K562 (cell line): ENCODE data around the gene PPT2. TPM values are rescaled to one million over a fixed set of nuclear protein-coding genes. Genes with fewer than 3 reads are reported as not detected.

Experiments used
- CBFA2T3 ChIP-seq: fragments of 450-650 bp; IDR thresholded peaks from 2 replicates; pipeline ENCODE4 v1.6.1; 2017
- CHD2 ChIP-seq: IDR thresholded peaks from 2 replicates; pipeline ENCODE4 v1.6.1; 2011; ENCODE audit warnings: low read depth, low read length
- ETV5 ChIP-seq: sonication (generic); formaldehyde crosslinking; IDR thresholded peaks from 2 replicates; pipeline ENCODE4 v1.4.0; 2020; ENCODE audit warnings: low read depth, mild to moderate bottlenecking, missing genetic modification reagents
- FOXJ3 ChIP-seq: sonication (generic); formaldehyde crosslinking; IDR thresholded peaks from 2 replicates; pipeline ENCODE4 v1.4.0; 2020; ENCODE audit warnings: mild to moderate bottlenecking, missing genetic modification reagents
- POU5F1 ChIP-seq: fragments of 150-350 bp; IDR thresholded peaks from 2 replicates; pipeline ENCODE4 v1.6.1; 2014; ENCODE audit warnings: borderline replicate concordance, low read length, low read depth, mild to moderate bottlenecking; ENCODE audit not compliant: partially characterized antibody
- TRIM28 ChIP-seq: fragments of 450-650 bp; IDR thresholded peaks from 2 replicates; pipeline ENCODE4 v1.6.1; 2017
- ZNF146 ChIP-seq: IDR thresholded peaks from one replicate; pipeline ENCODE4 v1.6.1; 2018; ENCODE audit warnings: missing compliant biosample characterization; ENCODE audit not compliant: unreplicated experiment
- polyA plus RNA-seq, 8 experiments: library from polyadenylated mRNA; depleted of rRNA in 4 of 8; stranded (reverse) in 5 of 8; unstranded in 3 of 8; fragments of >200 nt; fragmentation: Nextera tagmentation in 2 of 8; fragmentation: Illumina TruSeq in 1 of 8; extraction: Ambion mirVana in 2 of 8; extraction: Trizol in 1 of 8; gene quantifications; 2 replicates each; pipeline versions ENCODE4 v1.2.1 to v1.2.3, GENCODE V29; 2011 to 2014; ENCODE audit warnings: inconsistent platforms in 1 of 8, missing spikeins in 1 of 8
- total RNA-seq, 7 experiments: library from RNA; depleted of rRNA in 6 of 7; stranded (reverse); fragments of >200 nt in 6 of 7; fragmentation: Illumina TruSeq in 2 of 7; extraction: Trizol in 2 of 7; gene quantifications; 2 replicates each; pipeline versions ENCODE4 v1.2.1 to v1.2.3, GENCODE V29; 2011 to 2021; ENCODE audit warnings: low replicate concordance in 1 of 7
- TF ChIP-seq, protein P1 (sequence below), 2 experiments: fragments of 450-650 bp; IDR thresholded peaks; 2 replicates each; pipeline ENCODE4 v1.6.1; 2016; ENCODE audit warnings: mild to moderate bottlenecking in 2 of 2, borderline replicate concordance in 1 of 2, low read depth in 1 of 2, moderate library complexity in 1 of 2
- TF ChIP-seq, protein P2 (sequence below): fragments of 450-650 bp; IDR thresholded peaks from 2 replicates; pipeline ENCODE4 v1.7.1; 2018; ENCODE audit warnings: mild to moderate bottlenecking, low read depth; ENCODE audit not compliant: partially characterized antibody
- TF ChIP-seq, protein P3 (sequence below): fragments of 450-650 bp; IDR thresholded peaks from 2 replicates; pipeline ENCODE4 v1.6.1; 2017; ENCODE audit warnings: mild to moderate bottlenecking, moderate library complexity
- TF ChIP-seq, protein P4 (sequence below): IDR thresholded peaks from 2 replicates; pipeline ENCODE4 v1.6.1; 2011; ENCODE audit not compliant: insufficient read length; ENCODE audit errors: extremely low read depth
- TF ChIP-seq, protein P5 (sequence below): fragments of 450-650 bp; formaldehyde crosslinking; IDR thresholded peaks from 2 replicates; pipeline ENCODE4 v1.4.0; 2022; ENCODE audit warnings: missing genetic modification characterization

PPT2 gene
- total and polyA plus RNA-seq, 9 of the 15 experiments (the other 6 are each of a cell fraction or from before 2014, with no cell fraction given): 27.4 to 98.8 (median 69.9) TPM

DNA sequence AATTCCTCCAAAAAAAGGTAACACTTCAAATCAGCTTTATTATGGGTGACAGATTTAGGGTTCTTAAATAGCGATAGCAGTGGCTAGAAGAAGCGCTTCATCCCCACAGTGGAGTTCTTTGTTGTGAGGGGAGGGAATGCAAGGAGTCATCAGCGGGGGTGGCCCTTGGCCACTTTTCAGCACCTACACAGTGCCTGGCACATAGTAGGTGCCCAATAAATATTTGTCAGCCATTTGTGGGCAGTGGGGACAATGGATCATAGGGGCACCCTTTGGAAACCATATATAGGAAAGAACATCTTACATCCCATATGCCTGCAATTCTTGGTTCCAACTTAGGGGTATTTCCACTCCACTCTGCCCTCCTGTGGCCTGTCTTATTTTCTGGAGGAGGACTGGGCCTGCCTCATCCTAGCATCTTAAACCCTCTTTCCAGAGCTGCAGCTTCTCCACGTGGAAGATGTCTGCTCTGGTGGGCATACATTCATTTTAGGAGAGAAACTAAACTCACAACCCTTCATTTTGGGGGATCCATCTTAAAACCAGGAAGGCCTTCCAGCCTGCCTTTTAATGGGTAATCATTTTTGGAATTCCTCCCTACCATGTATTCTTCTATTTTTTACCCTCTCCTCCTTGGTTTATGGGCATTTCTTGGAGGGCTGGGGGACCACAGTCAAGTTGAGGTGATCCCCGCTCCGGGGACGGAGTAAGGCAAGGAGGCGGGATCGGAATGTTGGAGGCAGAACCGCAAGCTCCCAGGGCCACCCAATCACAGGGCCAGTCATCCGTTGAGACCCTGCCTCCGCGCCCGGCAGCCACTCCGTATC lies 41.1 kb downstream of the PPT2 start (continued):
- TF ChIP-seq, protein P1, sequence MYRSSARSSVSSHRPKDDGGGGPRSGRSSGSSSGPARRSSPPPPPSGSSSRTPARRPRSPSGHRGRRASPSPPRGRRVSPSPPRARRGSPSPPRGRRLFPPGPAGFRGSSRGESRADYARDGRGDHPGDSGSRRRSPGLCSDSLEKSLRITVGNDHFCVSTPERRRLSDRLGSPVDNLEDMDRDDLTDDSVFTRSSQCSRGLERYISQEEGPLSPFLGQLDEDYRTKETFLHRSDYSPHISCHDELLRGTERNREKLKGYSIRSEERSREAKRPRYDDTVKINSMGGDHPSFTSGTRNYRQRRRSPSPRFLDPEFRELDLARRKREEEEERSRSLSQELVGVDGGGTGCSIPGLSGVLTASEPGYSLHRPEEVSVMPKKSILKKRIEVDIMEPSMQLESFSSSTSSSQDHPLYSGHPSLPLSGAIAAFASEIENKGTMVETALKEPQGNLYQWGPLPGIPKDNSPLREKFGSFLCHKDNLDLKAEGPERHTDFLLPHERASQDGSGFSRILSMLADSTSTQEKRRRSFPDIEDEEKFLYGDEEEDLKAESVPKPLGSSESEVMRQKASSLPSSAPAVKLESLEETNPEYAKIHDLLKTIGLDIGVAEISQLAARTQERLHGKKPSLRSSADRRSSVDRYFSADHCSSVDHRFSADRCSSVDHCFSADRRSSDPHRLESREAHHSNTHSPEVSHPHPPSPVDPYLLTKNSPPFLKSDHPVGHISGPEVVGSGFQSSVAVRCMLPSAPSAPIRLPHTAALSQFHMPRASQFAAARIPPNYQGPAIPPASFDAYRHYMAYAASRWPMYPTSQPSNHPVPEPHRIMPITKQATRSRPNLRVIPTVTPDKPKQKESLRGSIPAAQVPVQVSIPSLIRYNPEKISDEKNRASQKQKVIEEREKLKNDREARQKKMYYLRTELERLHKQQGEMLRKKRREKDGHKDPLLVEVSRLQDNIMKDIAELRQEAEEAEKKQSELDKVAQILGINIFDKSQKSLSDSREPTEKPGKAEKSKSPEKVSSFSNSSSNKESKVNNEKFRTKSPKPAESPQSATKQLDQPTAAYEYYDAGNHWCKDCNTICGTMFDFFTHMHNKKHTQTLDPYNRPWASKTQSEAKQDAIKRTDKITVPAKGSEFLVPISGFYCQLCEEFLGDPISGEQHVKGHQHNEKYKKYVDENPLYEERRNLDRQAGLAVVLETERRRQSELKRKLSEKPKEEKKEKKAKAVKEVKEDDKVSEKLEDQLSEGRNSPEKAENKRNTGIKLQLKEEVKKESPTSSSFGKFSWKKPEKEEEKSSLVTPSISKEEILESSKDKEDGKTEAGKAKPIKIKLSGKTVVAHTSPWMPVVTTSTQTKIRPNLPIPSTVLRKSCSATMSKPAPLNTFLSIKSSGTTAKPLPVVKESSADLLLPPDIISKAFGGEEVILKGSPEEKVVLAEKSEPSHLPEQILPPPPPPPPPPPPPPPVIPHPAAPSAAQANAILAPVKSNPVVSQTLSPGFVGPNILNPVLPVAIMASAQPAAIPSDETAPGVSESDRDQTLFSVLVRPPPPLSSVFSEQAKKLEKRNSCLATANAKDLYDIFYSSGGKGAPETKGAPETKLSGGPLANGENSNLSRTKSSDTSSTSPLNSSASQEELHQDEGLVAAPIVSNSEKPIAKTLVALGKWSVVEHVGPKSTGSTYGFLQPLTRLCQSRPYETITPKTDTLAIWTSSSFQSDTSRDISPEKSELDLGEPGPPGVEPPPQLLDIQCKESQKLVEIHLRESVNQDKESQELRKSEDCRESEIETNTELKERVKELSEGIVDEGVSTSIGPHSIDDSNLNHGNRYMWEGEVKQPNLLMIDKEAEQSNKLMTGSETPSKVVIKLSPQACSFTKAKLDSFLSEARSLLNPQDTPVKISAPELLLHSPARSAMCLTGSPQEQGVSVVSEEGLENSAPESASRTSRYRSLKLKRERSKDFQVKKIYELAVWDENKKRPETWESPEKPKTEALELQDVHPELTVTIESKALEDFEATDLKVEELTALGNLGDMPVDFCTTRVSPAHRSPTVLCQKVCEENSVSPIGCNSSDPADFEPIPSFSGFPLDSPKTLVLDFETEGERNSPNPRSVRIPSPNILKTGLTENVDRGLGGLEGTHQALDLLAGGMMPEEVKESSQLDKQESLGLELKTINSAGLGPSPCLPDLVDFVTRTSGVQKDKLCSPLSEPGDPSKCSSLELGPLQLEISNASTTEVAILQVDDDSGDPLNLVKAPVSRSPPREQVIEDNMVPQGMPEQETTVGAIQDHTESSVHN (IDR thresholded peaks at IDR 0.05; ENCODE audit: borderline replicate concordance in 1 of 2, low read depth in 1 of 2): no peak
- TF ChIP-seq ZNF146 (CRISPR knock-in tag): no peak
- TF ChIP-seq, protein P2, sequence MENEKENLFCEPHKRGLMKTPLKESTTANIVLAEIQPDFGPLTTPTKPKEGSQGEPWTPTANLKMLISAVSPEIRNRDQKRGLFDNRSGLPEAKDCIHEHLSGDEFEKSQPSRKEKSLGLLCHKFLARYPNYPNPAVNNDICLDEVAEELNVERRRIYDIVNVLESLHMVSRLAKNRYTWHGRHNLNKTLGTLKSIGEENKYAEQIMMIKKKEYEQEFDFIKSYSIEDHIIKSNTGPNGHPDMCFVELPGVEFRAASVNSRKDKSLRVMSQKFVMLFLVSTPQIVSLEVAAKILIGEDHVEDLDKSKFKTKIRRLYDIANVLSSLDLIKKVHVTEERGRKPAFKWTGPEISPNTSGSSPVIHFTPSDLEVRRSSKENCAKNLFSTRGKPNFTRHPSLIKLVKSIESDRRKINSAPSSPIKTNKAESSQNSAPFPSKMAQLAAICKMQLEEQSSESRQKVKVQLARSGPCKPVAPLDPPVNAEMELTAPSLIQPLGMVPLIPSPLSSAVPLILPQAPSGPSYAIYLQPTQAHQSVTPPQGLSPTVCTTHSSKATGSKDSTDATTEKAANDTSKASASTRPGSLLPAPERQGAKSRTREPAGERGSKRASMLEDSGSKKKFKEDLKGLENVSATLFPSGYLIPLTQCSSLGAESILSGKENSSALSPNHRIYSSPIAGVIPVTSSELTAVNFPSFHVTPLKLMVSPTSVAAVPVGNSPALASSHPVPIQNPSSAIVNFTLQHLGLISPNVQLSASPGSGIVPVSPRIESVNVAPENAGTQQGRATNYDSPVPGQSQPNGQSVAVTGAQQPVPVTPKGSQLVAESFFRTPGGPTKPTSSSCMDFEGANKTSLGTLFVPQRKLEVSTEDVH: no peak
- no peak for TF ChIP-seq CBFA2T3
- TF ChIP-seq, protein P3, sequence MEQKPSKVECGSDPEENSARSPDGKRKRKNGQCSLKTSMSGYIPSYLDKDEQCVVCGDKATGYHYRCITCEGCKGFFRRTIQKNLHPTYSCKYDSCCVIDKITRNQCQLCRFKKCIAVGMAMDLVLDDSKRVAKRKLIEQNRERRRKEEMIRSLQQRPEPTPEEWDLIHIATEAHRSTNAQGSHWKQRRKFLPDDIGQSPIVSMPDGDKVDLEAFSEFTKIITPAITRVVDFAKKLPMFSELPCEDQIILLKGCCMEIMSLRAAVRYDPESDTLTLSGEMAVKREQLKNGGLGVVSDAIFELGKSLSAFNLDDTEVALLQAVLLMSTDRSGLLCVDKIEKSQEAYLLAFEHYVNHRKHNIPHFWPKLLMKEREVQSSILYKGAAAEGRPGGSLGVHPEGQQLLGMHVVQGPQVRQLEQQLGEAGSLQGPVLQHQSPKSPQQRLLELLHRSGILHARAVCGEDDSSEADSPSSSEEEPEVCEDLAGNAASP: no peak
- TF ChIP-seq FOXJ3 (CRISPR knock-in tag): no peak
- no peak for TF ChIP-seq POU5F1
- TF ChIP-seq, protein P4, sequence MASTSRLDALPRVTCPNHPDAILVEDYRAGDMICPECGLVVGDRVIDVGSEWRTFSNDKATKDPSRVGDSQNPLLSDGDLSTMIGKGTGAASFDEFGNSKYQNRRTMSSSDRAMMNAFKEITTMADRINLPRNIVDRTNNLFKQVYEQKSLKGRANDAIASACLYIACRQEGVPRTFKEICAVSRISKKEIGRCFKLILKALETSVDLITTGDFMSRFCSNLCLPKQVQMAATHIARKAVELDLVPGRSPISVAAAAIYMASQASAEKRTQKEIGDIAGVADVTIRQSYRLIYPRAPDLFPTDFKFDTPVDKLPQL: no peak
- no peak for TF ChIP-seq CHD2
- no peak for TF ChIP-seq TRIM28
- TF ChIP-seq ETV5: no peak; the same call in 1 of the 2 replicates
- TF ChIP-seq, protein P5, sequence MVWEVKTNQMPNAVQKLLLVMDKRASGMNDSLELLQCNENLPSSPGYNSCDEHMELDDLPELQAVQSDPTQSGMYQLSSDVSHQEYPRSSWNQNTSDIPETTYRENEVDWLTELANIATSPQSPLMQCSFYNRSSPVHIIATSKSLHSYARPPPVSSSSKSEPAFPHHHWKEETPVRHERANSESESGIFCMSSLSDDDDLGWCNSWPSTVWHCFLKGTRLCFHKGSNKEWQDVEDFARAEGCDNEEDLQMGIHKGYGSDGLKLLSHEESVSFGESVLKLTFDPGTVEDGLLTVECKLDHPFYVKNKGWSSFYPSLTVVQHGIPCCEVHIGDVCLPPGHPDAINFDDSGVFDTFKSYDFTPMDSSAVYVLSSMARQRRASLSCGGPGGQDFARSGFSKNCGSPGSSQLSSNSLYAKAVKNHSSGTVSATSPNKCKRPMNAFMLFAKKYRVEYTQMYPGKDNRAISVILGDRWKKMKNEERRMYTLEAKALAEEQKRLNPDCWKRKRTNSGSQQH (CRISPR knock-in tag): no peak
